H1 (cell line): ENCODE data around the gene ARHGAP6. TPM values are rescaled to one million over a fixed set of nuclear protein-coding genes. Genes with fewer than 3 reads are reported as not detected.

Experiments used
- CTCF ChIA-PET: fragments of 300-600 bp; sonication (Branson Sonifier 250); formaldehyde crosslinking; loops from one replicate; lab custom pipeline; 2021; ENCODE audit not compliant: partially characterized antibody; lab: Charles Lee
- POLR2A ChIA-PET: fragments of 300-600 bp; sonication (Branson Sonifier 250); formaldehyde crosslinking; loops from one replicate; lab custom pipeline; 2021; ENCODE audit warnings: inconsistent platforms; ENCODE audit not compliant: partially characterized antibody; lab: Charles Lee
- DNase-seq, 2 experiments: peaks; one replicate each; pipeline versions ENCODE4 v3.0.0 to v3.0.0-alpha.2; 2010 to 2022; ENCODE audit warnings: low spot score in 2 of 2, low read depth in 1 of 2, mixed read lengths in 1 of 2
- FAIRE-seq: peaks from 2 replicates; lab custom pipeline; 2011; peaks lifted over from hg19 to GRCh38; lab: Jason Lieb, UNC
- H2AFZ ChIP-seq: 2 replicates; pipeline ENCODE4 v1.8.1; 2012; ENCODE audit warnings: low read length, inconsistent platforms
- H2AK5ac ChIP-seq: 2 replicates; pipeline ENCODE4 v1.6.1; 2013; ENCODE audit warnings: low read depth, low read length
- H2BK120ac ChIP-seq: replicated peaks from 2 replicates; pipeline ENCODE3; 2013; ENCODE audit warnings: low read depth, low read length, inconsistent platforms
- H2BK12ac ChIP-seq: 2 replicates; pipeline ENCODE4 v1.6.1; 2013; ENCODE audit warnings: low read depth, low read length
- H2BK15ac ChIP-seq: 2 replicates; pipeline ENCODE4 v1.6.1; 2013; ENCODE audit warnings: low read length
- H2BK20ac ChIP-seq: 2 replicates; pipeline ENCODE4 v1.6.1; 2013; ENCODE audit warnings: low read length
- H2BK5ac ChIP-seq: 2 replicates; pipeline ENCODE4 v1.6.1; 2013; ENCODE audit warnings: low read depth, low read length
- H3K14ac ChIP-seq: 2 replicates; pipeline ENCODE4 v1.6.1; 2013; ENCODE audit warnings: inconsistent platforms; ENCODE audit not compliant: insufficient read length
- H3K18ac ChIP-seq: 2 replicates; pipeline ENCODE4 v1.6.1; 2013; ENCODE audit warnings: low read length; ENCODE audit errors: extremely low read depth
- H3K23ac ChIP-seq: 2 replicates; pipeline ENCODE4 v1.6.1; 2013; ENCODE audit warnings: inconsistent platforms; ENCODE audit not compliant: insufficient read length
- H3K23me2 ChIP-seq: 2 replicates; pipeline ENCODE4 v1.6.1; 2013; ENCODE audit warnings: low read depth, low read length
- H3K27ac ChIP-seq: 2 replicates; pipeline ENCODE4 v1.6.1; 2011; ENCODE audit warnings: low read depth, low read length, inconsistent platforms
- H3K27me3 ChIP-seq, 4 experiments: replicated peaks in 1 of 4; 1 replicate in 1 of 4; 2 replicates in 3 of 4; pipeline versions ENCODE4 v1.6.1 to v1.8.1; 2011 to 2013; ENCODE audit warnings: low read length in 3 of 4, mild to moderate bottlenecking in 3 of 4, inconsistent platforms in 2 of 4, mixed read lengths in 2 of 4, moderate library complexity in 1 of 4; ENCODE audit not compliant: control insufficient read depth in 3 of 4, insufficient read depth in 3 of 4; ENCODE audit errors: extremely low read depth in 1 of 4
- H3K36me3 ChIP-seq, 4 experiments: 2 replicates each; pipeline versions ENCODE4 v1.6.1 to v1.8.1; 2011 to 2013; ENCODE audit warnings: mild to moderate bottlenecking in 4 of 4, low read length in 3 of 4, moderate library complexity in 2 of 4, control low read depth in 1 of 4, inconsistent platforms in 1 of 4; ENCODE audit not compliant: insufficient read depth in 4 of 4, control insufficient read depth in 2 of 4
- H3K4ac ChIP-seq: replicated peaks from 2 replicates; pipeline ENCODE3; 2013; ENCODE audit warnings: low read length, low read depth, mixed read lengths, inconsistent platforms; ENCODE audit not compliant: insufficient read length
- H3K4me1 ChIP-seq, 4 experiments: replicated peaks in 1 of 4; 1 replicate in 1 of 4; 2 replicates in 3 of 4; pipeline versions ENCODE4 v1.6.1 to v1.8.1; 2011 to 2013; ENCODE audit warnings: low read length in 3 of 4, inconsistent platforms in 2 of 4, mixed read lengths in 1 of 4; ENCODE audit not compliant: insufficient read depth in 4 of 4, control insufficient read depth in 3 of 4
- H3K4me2 ChIP-seq, 2 experiments: 2 replicates each; pipeline versions ENCODE4 v1.6.1 to v1.8.1; 2011 to 2013; ENCODE audit warnings: low read depth in 2 of 2, low read length in 2 of 2, control low read depth in 1 of 2, inconsistent platforms in 1 of 2, mild to moderate bottlenecking in 1 of 2; ENCODE audit not compliant: insufficient read depth in 1 of 2
- H3K4me3 ChIP-seq, 4 experiments: fragments of 200-600, 300-600 bp in 1 of 4; sonication (generic), shearing (Covaris generic), sonication (Bioruptor Twin) in 1 of 4; 2 replicates each; pipeline versions ENCODE4 v1.5.1 to v1.8.1; 2011 to 2016; ENCODE audit warnings: low read length in 4 of 4, low read depth in 3 of 4, control low read depth in 2 of 4, inconsistent platforms in 2 of 4, mild to moderate bottlenecking in 2 of 4, mixed read lengths in 1 of 4, moderate library complexity in 1 of 4; ENCODE audit not compliant: insufficient read depth in 2 of 4; ENCODE audit errors: extremely low read depth in 1 of 4
- H3K56ac ChIP-seq: replicated peaks from 2 replicates; pipeline ENCODE3; 2013; ENCODE audit warnings: low read depth, mild to moderate bottlenecking, mixed read lengths, low read length, inconsistent platforms; ENCODE audit not compliant: insufficient read length
- H3K79me1 ChIP-seq: 2 replicates; pipeline ENCODE4 v1.6.1; 2013; ENCODE audit warnings: low read depth, low read length, control low read depth
- H3K79me2 ChIP-seq, 2 experiments: 2 replicates each; pipeline versions ENCODE4 v1.6.1 to v1.8.1; 2012 to 2013; ENCODE audit warnings: low read length in 2 of 2, mild to moderate bottlenecking in 2 of 2, inconsistent platforms in 1 of 2; ENCODE audit not compliant: insufficient read depth in 2 of 2, control insufficient read depth in 1 of 2
- H3K9ac ChIP-seq, 4 experiments: replicated peaks in 1 of 4; 1 replicate in 1 of 4; 2 replicates in 3 of 4; pipeline versions ENCODE4 v1.6.1 to v1.8.1; 2011 to 2013; ENCODE audit warnings: low read depth in 3 of 4, low read length in 3 of 4, control low read depth in 2 of 4, mild to moderate bottlenecking in 2 of 4, moderate library complexity in 2 of 4, inconsistent platforms in 1 of 4; ENCODE audit errors: extremely low read depth in 1 of 4
- H3K9me3 ChIP-seq, 2 experiments: 2 replicates each; pipeline versions ENCODE4 v1.6.1 to v1.8.1; 2012 to 2013; ENCODE audit warnings: mild to moderate bottlenecking in 2 of 2, moderate library complexity in 2 of 2, control low read depth in 1 of 2, inconsistent platforms in 1 of 2, low read depth in 1 of 2, low read length in 1 of 2, mixed read lengths in 1 of 2; ENCODE audit not compliant: insufficient read depth in 2 of 2
- H4K20me1 ChIP-seq, 2 experiments: replicated peaks in 1 of 2; 2 replicates each; pipeline versions ENCODE3 to v1.8.1; 2011 to 2013; ENCODE audit warnings: inconsistent platforms in 2 of 2, low read length in 2 of 2, mild to moderate bottlenecking in 1 of 2; ENCODE audit not compliant: insufficient read depth in 2 of 2, control insufficient read depth in 1 of 2
- H4K5ac ChIP-seq: 2 replicates; pipeline ENCODE4 v1.6.1; 2013; ENCODE audit warnings: low read length, low read depth, mixed read lengths, inconsistent platforms; ENCODE audit not compliant: insufficient read length
- H4K8ac ChIP-seq: 2 replicates; pipeline ENCODE4 v1.8.0; 2013; ENCODE audit warnings: mild to moderate bottlenecking, moderate library complexity, low read length, inconsistent platforms; ENCODE audit not compliant: insufficient read depth; ENCODE audit errors: extremely low read depth
- H4K91ac ChIP-seq: replicated peaks from 2 replicates; pipeline ENCODE3; 2013; ENCODE audit warnings: low read length, mixed read lengths, inconsistent platforms; ENCODE audit not compliant: insufficient read length
- HDAC2 ChIP-seq, 2 experiments: fragments of 300-600 bp in 1 of 2; sonication (generic) in 1 of 2; IDR thresholded peaks; 2 replicates each; pipeline ENCODE4 v1.6.1; 2011 to 2012; ENCODE audit warnings: low read depth in 2 of 2, low read length in 2 of 2, mild to moderate bottlenecking in 2 of 2, moderate library complexity in 2 of 2, borderline replicate concordance in 1 of 2, inconsistent platforms in 1 of 2
- JUND ChIP-seq: IDR thresholded peaks from 2 replicates; pipeline ENCODE4 v1.6.1; 2011; ENCODE audit warnings: mild to moderate bottlenecking, improper control_type of control experiment, low read length
- KDM4A ChIP-seq: IDR thresholded peaks from one replicate; pipeline ENCODE4 v1.7.1; 2012; ENCODE audit warnings: low read depth, mild to moderate bottlenecking, moderate library complexity, low read length, inconsistent platforms; ENCODE audit not compliant: severe bottlenecking
- POLR2AphosphoS5 ChIP-seq: IDR thresholded peaks from 2 replicates; pipeline ENCODE4 v1.6.1; 2011; ENCODE audit warnings: low read depth, low read length
- POU5F1 ChIP-seq: IDR thresholded peaks from 2 replicates; pipeline ENCODE4 v1.6.1; 2011; ENCODE audit warnings: low read depth, mild to moderate bottlenecking, low read length, moderate library complexity
- SIN3A ChIP-seq, 2 experiments: IDR thresholded peaks in 1 of 2; conservative IDR thresholded peaks in 1 of 2; 2 replicates each; pipeline ENCODE4 v1.6.1; 2011 to 2012; ENCODE audit warnings: low read length in 2 of 2, improper control_type of control experiment in 1 of 2, low read depth in 1 of 2, mild to moderate bottlenecking in 1 of 2
- WGBS, 2 experiments: shearing (Covaris generic) in 1 of 2; methylation state at CpG; one replicate each; pipeline versions ENCODE4 v1.1.6 to v1.1.7; 2013 to 2015; ENCODE audit warnings: low lambda C conversion rate in 2 of 2, mixed read lengths in 2 of 2, inconsistent platforms in 1 of 2, low coverage in 1 of 2, missing lambda C conversion rate in 1 of 2; ENCODE audit not compliant: insufficient replicate concordance in 2 of 2, insufficient coverage in 1 of 2, insufficient read length in 1 of 2; ENCODE audit errors: extremely low coverage in 1 of 2, missing lambda C conversion rate in 1 of 2; 5-methylcytosine and 5-hydroxymethylcytosine counted together
- polyA plus RNA-seq, 7 experiments: library from polyadenylated mRNA; depleted of rRNA in 3 of 7; stranded (reverse) in 5 of 7; unstranded in 2 of 7; fragments of >200 nt in 5 of 7; fragments of 200-250 nt in 2 of 7; gene quantifications; 1 replicate in 5 of 7; 2 replicates in 1 of 7; 4 replicates in 1 of 7; pipeline versions ENCODE4 v1.2.1 to v1.2.3, GENCODE V29; 2011 to 2013; ENCODE audit warnings: missing spikeins in 2 of 7, mixed read lengths in 2 of 7
- total RNA-seq: library from RNA; stranded (reverse); fragmentation: NEBNext Ultra II Directional; extraction: Animal tissue kit (Norgen Biotek cat#: 25700); gene quantifications from 2 replicates; pipeline ENCODE4 v1.2.1, GENCODE V29; 2021

ARHGAP6 gene
- total and polyA plus RNA-seq, 2 of the 8 experiments (the other 6 are each of a cell fraction or from before 2014, with no cell fraction given), result 0.35 to 0.82 TPM

DNA sequence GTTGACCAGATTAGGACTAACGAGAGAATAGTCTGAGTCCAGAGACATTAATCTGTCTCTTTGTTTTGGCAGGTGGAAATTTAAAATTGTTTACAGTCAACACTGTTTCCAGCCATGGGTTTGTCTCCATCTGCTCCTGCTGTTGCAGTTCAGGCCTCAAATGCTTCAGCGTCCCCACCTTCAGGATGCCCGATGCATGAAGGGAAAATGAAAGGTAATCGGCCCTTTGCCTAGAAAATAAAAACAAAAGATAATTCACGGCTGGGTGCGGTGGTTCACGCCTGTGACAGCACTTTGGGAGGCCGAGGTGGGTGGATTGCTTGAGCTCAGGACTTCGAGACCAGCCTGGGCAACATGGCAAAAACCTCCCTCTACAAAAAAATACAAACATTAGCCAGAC lies 553.8 kb downstream of the ARHGAP6 start:
- Histone ChIP-seq H3K14ac (no peak overlapping the region), H3K23me2 (peaks cover 3% of the 10 kb centered on the region; the same call in 1 of the 2 replicates), H3K27me3 (no peaks in the 10 kb centered on the region), H2BK5ac (no peak overlapping the region), H3K4me3 (peak overlapping the region; percentile 66 to 84 (median 74)), H3K79me1 (no peaks in the 10 kb centered on the region; the same call in 1 of the 2 replicates), H2BK120ac (no peak overlapping the region), H2BK15ac (no peak overlapping the region), H4K20me1 (peaks cover 0 to 2% of the 10 kb centered on the region in 2 experiments), H2AK5ac (no peak overlapping the region), H3K36me3 (peaks cover 4 to 30% (median 16%) of the 10 kb centered on the region in 4 experiments), H2AFZ (no peak overlapping the region), H3K79me2 (peaks cover 0 to 22% of the 10 kb centered on the region in 2 experiments; a peak in 2 of 4 replicates), H2BK20ac (no peak overlapping the region), H3K4me1 (no peaks in the 10 kb centered on the region; a peak in 1 of 7 replicates), H3K27ac (no peak overlapping the region; the same call in 1 of the 2 replicates), H4K8ac (no peak overlapping the region), H3K56ac (no peak overlapping the region), H3K4me2 (peak overlapping the region; percentile 63 to 71), H3K9ac (peak overlapping the region; percentile 52 to 92 (median 84)), H3K4ac (no peak overlapping the region), H3K9me3 (no peaks in the 10 kb centered on the region), H4K91ac (no peak overlapping the region), H3K18ac (no peak overlapping the region), H2BK12ac (no peak overlapping the region), H4K5ac (no peak overlapping the region), H3K23ac (no peak overlapping the region)
- DNase-seq (no peak), FAIRE-seq (peak; percentile 48)
- TF ChIP-seq SIN3A (conservative IDR thresholded peaks at IDR 0.05 in 1 of 2, IDR thresholded peaks at IDR 0.05 in 1 of 2; ENCODE audit: low read depth in 1 of 2, low read length in 2 of 2), result no peak
- TF ChIP-seq HDAC2 (IDR thresholded peaks at IDR 0.05; ENCODE audit: borderline replicate concordance in 1 of 2, low read depth in 2 of 2, low read length in 2 of 2), result no peak
- TF ChIP-seq POU5F1, result no peak
- TF ChIP-seq POLR2AphosphoS5, result no peak
- no peak for TF ChIP-seq JUND
- no peak for TF ChIP-seq KDM4A
- ChIA-PET POLR2A (interaction anchor here (0.7 to 2.5 kb wide), 2 partner anchors 9 to 11 kb away, joined by 3 to 6 read pairs; no protein-coding TSS in a partner anchor), CTCF (no interaction called here)
- WGBS, 2 experiments, result 75% methylated on average over 8 of the region's 9 CpGs; no CpG with 5 or more reads in 1 of the 2 experiments
